Activated naive CD8-positive, alpha-beta T cell treated with anti-CD3 and anti-CD28 coated beads, Interleukin-2, amount 10 ng/mL, durations not matched to agents 7 days and 5 days (primary cell): ENCODE results near the gene WDR27. TPM values are rescaled to one million over a fixed set of nuclear protein-coding genes. Genes with fewer than 3 reads are reported as not detected.
"Not testable (repeated sequence)": the region's sequence is repeated elsewhere in the genome, so short reads cannot be mapped to it uniquely, and the experiment has no call there.

Source experiments
- ATAC-seq: fragments of 150-1000 bp; cut with Tn5 transposase; one replicate; pipeline ENCODE4 v1.10.0; 2021; ENCODE audit warnings: low read depth, moderate library complexity
- POLR2A ChIA-PET: fragments of 350-600 bp; sonication (Branson Sonifier 250); formaldehyde crosslinking; loops from one replicate; lab custom pipeline; 2021; ENCODE audit warnings: antibody characterized with exemption; lab: Charles Lee
- DNase-seq: peaks from one replicate; pipeline ENCODE4 v3.0.0; 2021
- H3K27ac Mint-ChIP-seq: one replicate; pipeline ENCODE4 v1.8.0; 2022; ENCODE audit warnings: mild to moderate bottlenecking, mixed read lengths
- H3K27me3 Mint-ChIP-seq: one replicate; pipeline ENCODE4 v1.8.0; 2022; ENCODE audit warnings: mild to moderate bottlenecking, moderate library complexity, mixed read lengths
- H3K36me3 Mint-ChIP-seq: one replicate; pipeline ENCODE4 v1.8.0; 2021; ENCODE audit warnings: mild to moderate bottlenecking, mixed read lengths
- H3K4me1 Mint-ChIP-seq: one replicate; pipeline ENCODE4 v1.8.0; 2021; ENCODE audit warnings: mixed read lengths
- H3K4me3 Mint-ChIP-seq: one replicate; pipeline ENCODE4 v1.8.0; 2022; ENCODE audit warnings: mild to moderate bottlenecking, moderate library complexity, mixed read lengths
- H3K9me3 Mint-ChIP-seq: one replicate; pipeline ENCODE4 v1.8.0; 2021; ENCODE audit warnings: mixed read lengths
- total RNA-seq, 2 experiments: library from RNA; stranded (reverse); gene quantifications; one replicate each; pipeline ENCODE4 v1.2.3, GENCODE V29; 2021

The WDR27 gene
- total RNA-seq, 2 experiments from 2014 or later: 37.6 to 39.6 TPM

- Mint-ChIP-seq H3K9me3 (peaks cover 2% of the 10 kb centered on the region), H3K4me3 (no peak overlapping the region), H3K4me1 (peaks cover 3% of the 10 kb centered on the region), H3K27me3 (no peaks in the 10 kb centered on the region), H3K36me3 (no peaks in the 10 kb centered on the region), H3K27ac (no peak overlapping the region)
- DNase-seq (no peak), ATAC-seq (no peak)
- POLR2A ChIA-PET: no interaction called here
These were observed 79.2 kb downstream of the WDR27 start for GRCh38 chr6:169622618-169623017.

GRCh38 chr6:169621311-169621710 lies 80.5 kb downstream of the WDR27 start:
- no peaks in the 10 kb centered on the region for H3K27me3 Mint-ChIP-seq
- no peak overlapping the region for H3K4me3 Mint-ChIP-seq
- H3K9me3 Mint-ChIP-seq: peaks cover 3% of the 10 kb centered on the region
- DNase-seq (no peak), ATAC-seq (no peak)
- H3K36me3 Mint-ChIP-seq: no peaks in the 10 kb centered on the region
- no peak overlapping the region for H3K27ac Mint-ChIP-seq
- POLR2A ChIA-PET: no interaction called here
- peaks cover 3% of the 10 kb centered on the region for H3K4me1 Mint-ChIP-seq

- POLR2A ChIA-PET: no interaction called here
- no peaks in the 10 kb centered on the region for H3K36me3 Mint-ChIP-seq
- H3K4me3 Mint-ChIP-seq: no peak overlapping the region
- H3K27ac Mint-ChIP-seq: no peak overlapping the region
- peaks cover 3% of the 10 kb centered on the region for H3K4me1 Mint-ChIP-seq
- no peaks in the 10 kb centered on the region for H3K27me3 Mint-ChIP-seq
- peaks cover 5% of the 10 kb centered on the region for H3K9me3 Mint-ChIP-seq
- DNase-seq: no peak
- ATAC-seq: no peak
These were observed 81.4 kb downstream of the WDR27 start for GRCh38 chr6:169620171-169621130.

GRCh38 chr6:169619650-169620049 lies 82.2 kb downstream of the WDR27 start:
- peaks cover 2% of the 10 kb centered on the region for H3K36me3 Mint-ChIP-seq
- H3K4me3 Mint-ChIP-seq: no peak overlapping the region
- H3K27me3 Mint-ChIP-seq: no peaks in the 10 kb centered on the region
- peaks cover 7% of the 10 kb centered on the region for H3K9me3 Mint-ChIP-seq
- H3K4me1 Mint-ChIP-seq: peaks cover 3% of the 10 kb centered on the region
- POLR2A ChIA-PET: no interaction called here
- no peak for DNase-seq
- no peak overlapping the region for H3K27ac Mint-ChIP-seq
- no peak for ATAC-seq

GRCh38 chr6:169618526-169619490 lies 83.0 kb downstream of the WDR27 start:
- H3K27ac Mint-ChIP-seq: no peak overlapping the region

GRCh38 chr6:169617562-169617961 lies 84.3 kb downstream of the WDR27 start:
- POLR2A ChIA-PET: no interaction called here
- Mint-ChIP-seq H3K27ac (no peak overlapping the region), H3K9me3 (peaks cover 7% of the 10 kb centered on the region), H3K4me1 (peaks cover 3% of the 10 kb centered on the region), H3K4me3 (no peak overlapping the region), H3K27me3 (no peaks in the 10 kb centered on the region), H3K36me3 (peaks cover 3% of the 10 kb centered on the region)
- DNase-seq (no peak), ATAC-seq (no peak)

More at GRCh38 chr6:169618526-169619490, 83.0 kb downstream of the WDR27 start:
- ATAC-seq: no peak
- Mint-ChIP-seq H3K4me1 (peaks cover 3% of the 10 kb centered on the region), H3K4me3 (no peak overlapping the region), H3K27me3 (no peaks in the 10 kb centered on the region), H3K36me3 (peaks cover 3% of the 10 kb centered on the region), H3K9me3 (peaks cover 7% of the 10 kb centered on the region)
- DNase-seq: no peak
- POLR2A ChIA-PET: no interaction called here

GRCh38 chr6:169608609-169609008 lies 93.2 kb downstream of the WDR27 start:
- DNase-seq, H3K36me3 Mint-ChIP-seq, H3K4me1 Mint-ChIP-seq, H3K27me3 Mint-ChIP-seq, POLR2A ChIA-PET, H3K27ac Mint-ChIP-seq, ATAC-seq, H3K4me3 Mint-ChIP-seq, H3K9me3 Mint-ChIP-seq: not testable (repeated sequence)

- Mint-ChIP-seq H3K4me3 (no peak overlapping the region), H3K9me3 (peaks cover 6% of the 10 kb centered on the region), H3K27ac (no peak overlapping the region), H3K4me1 (no peaks in the 10 kb centered on the region), H3K27me3 (no peaks in the 10 kb centered on the region), H3K36me3 (peaks cover 21% of the 10 kb centered on the region)
- no peak for ATAC-seq
- POLR2A ChIA-PET: no interaction called here
- no peak for DNase-seq
These were observed 97.8 kb downstream of the WDR27 start for GRCh38 chr6:169604076-169604475.

- ATAC-seq: not testable (repeated sequence)
- peaks cover 26% of the 10 kb centered on the region for H3K36me3 Mint-ChIP-seq
These were observed 100.7 kb downstream of the WDR27 start for GRCh38 chr6:169601129-169601528.

GRCh38 chr6:169592558-169592957 lies 109.3 kb downstream of the WDR27 start:
- Mint-ChIP-seq H3K36me3 (peaks cover 8% of the 10 kb centered on the region), H3K4me1 (peaks cover 16% of the 10 kb centered on the region), H3K4me3 (no peak overlapping the region), H3K9me3 (peaks cover 4% of the 10 kb centered on the region), H3K27ac (no peak overlapping the region), H3K27me3 (peaks cover 3% of the 10 kb centered on the region)
- POLR2A ChIA-PET: no interaction called here
- no peak for DNase-seq
- ATAC-seq: no peak

More at GRCh38 chr6:169601129-169601528, 100.7 kb downstream of the WDR27 start:
- H3K27ac Mint-ChIP-seq, H3K4me1 Mint-ChIP-seq, DNase-seq, H3K27me3 Mint-ChIP-seq, POLR2A ChIA-PET, H3K4me3 Mint-ChIP-seq: not testable (repeated sequence)
- peaks cover 10% of the 10 kb centered on the region for H3K9me3 Mint-ChIP-seq

- Mint-ChIP-seq H3K9me3 (no peaks in the 10 kb centered on the region), H3K27ac (no peak overlapping the region)
These were observed 110.2 kb downstream of the WDR27 start for GRCh38 chr6:169591616-169592015.

GRCh38 chr6:169590376-169590939 lies 111.4 kb downstream of the WDR27 start:
- Mint-ChIP-seq H3K9me3 (peaks cover 4% of the 10 kb centered on the region), H3K4me3 (no peak overlapping the region), H3K36me3 (peaks cover 13% of the 10 kb centered on the region), H3K4me1 (peaks cover 19% of the 10 kb centered on the region), H3K27me3 (no peaks in the 10 kb centered on the region), H3K27ac (no peak overlapping the region)
- DNase-seq (no peak), ATAC-seq (no peak)
- POLR2A ChIA-PET: no interaction called here

More at GRCh38 chr6:169591616-169592015, 110.2 kb downstream of the WDR27 start:
- Mint-ChIP-seq H3K4me1 (peaks cover 16% of the 10 kb centered on the region), H3K27me3 (peaks cover 3% of the 10 kb centered on the region), H3K4me3 (no peak overlapping the region), H3K36me3 (peaks cover 6% of the 10 kb centered on the region)
- POLR2A ChIA-PET: no interaction called here
- no peak for ATAC-seq
- no peak for DNase-seq

- Mint-ChIP-seq H3K36me3 (peaks cover 13% of the 10 kb centered on the region), H3K4me1 (peaks cover 19% of the 10 kb centered on the region), H3K4me3 (peak overlapping the region; percentile 67), H3K9me3 (peaks cover 4% of the 10 kb centered on the region), H3K27me3 (no peaks in the 10 kb centered on the region), H3K27ac (peak overlapping the region; percentile 65)
- peak; percentile 78 for ATAC-seq
- DNase-seq: no peak
- POLR2A ChIA-PET: no interaction called here
These were observed 112.1 kb downstream of the WDR27 start for GRCh38 chr6:169589699-169590257.
